Adrenal gland (tissue), 12 donors: ENCODE measurements around the gene TPM4. TPM values are rescaled to one million over a fixed set of nuclear protein-coding genes. Genes with fewer than 3 reads are reported as not detected.

ENCODE experiments used
- DNase-seq, 7 donors: peaks; one replicate each; pipeline ENCODE4 v3.0.0-alpha.2; 2019 to 2020
- H3K27ac ChIP-seq, 5 donors: fragments of 200-600 bp; sonication (generic) in 4 of 5; 1 replicate in 3 of 5; 2 replicates in 2 of 5; pipeline versions ENCODE4 v1.5.1 to v1.8.0; 2016 to 2020; ENCODE audit warnings: mild to moderate bottlenecking in 1 of 5
- H3K27me3 ChIP-seq: fragments of 200-600 bp; 2 replicates; pipeline ENCODE4 v1.8.0; 2021
- H3K36me3 ChIP-seq, 2 donors: fragments of 200-600 bp; replicated peaks in 1 of 2; 1 replicate in 1 of 2; 2 replicates in 1 of 2; pipeline versions ENCODE4 v1.5.1 to v1.8.0; 2018 to 2022
- H3K4me1 ChIP-seq, 2 donors: fragments of 200-600 bp; replicated peaks in 1 of 2; 1 replicate in 1 of 2; 2 replicates in 1 of 2; pipeline versions ENCODE4 v1.5.1 to v1.8.0; 2018 to 2021
- H3K4me3 ChIP-seq, 4 donors: fragments of 200-600 bp; sonication (generic) in 3 of 4; one replicate each; pipeline ENCODE4 v1.5.1; 2016 to 2018
- H3K9me3 ChIP-seq, 3 donors: fragments of 200-600 bp; sonication (generic) in 1 of 3; replicated peaks in 1 of 3; 1 replicate in 2 of 3; 2 replicates in 1 of 3; pipeline versions ENCODE4 v1.5.1 to v1.8.0; 2016 to 2021
- POLR2A ChIP-seq, 2 donors: fragments of 450-650 bp; IDR thresholded peaks; one replicate each; pipeline ENCODE4 v1.6.1; 2017; ENCODE audit warnings: antibody characterized with exemption in 2 of 2, mild to moderate bottlenecking in 2 of 2, moderate library complexity in 1 of 2
- WGBS, 4 donors: extraction: QIAGEN DNeasy Blood & Tissue Kit in 2 of 4; methylation state at CpG; one replicate each; pipeline versions ENCODE4 v1.1.5 to v1.1.7; 2013 to 2017; 5-methylcytosine and 5-hydroxymethylcytosine counted together
- intact Hi-C, 2 donors: fragments of 100-400 bp; cut with DNase I; formaldehyde crosslinking; loops; one replicate each; pipeline versions ENCODE4 v1.14.1 to v1.15.0; 2022 to 2023
- polyA plus RNA-seq, 3 donors: library from polyadenylated mRNA; stranded (reverse); fragments of 200-250 nt in 2 of 3; fragments of 350-450 nt in 1 of 3; fragmentation: Illumina TruSeq in 1 of 3; extraction: RNeasy Lipid Tissue Mini Kit (QIAGEN cat#74804) in 1 of 3; gene quantifications; one replicate each; pipeline ENCODE4 v1.2.3, GENCODE V29; 2013 to 2014
- total RNA-seq, 9 donors: library from RNA; depleted of rRNA in 4 of 9; stranded (reverse); fragments of >200 nt in 4 of 9; fragments of 120-200 nt in 1 of 9; fragmentation: NEBNext Ultra II Directional in 1 of 9; extraction: Animal tissue kit (Norgen Biotek cat#: 25700) in 1 of 9; gene quantifications; one replicate each; pipeline versions ENCODE4 v1.1.0 to v1.2.4, GENCODE V29; 2013 to 2023
- TF ChIP-seq, protein P1 (sequence below), 6 experiments: fragments of 450-650 bp in 4 of 6; fragments of 200-600 bp in 2 of 6; sonication (generic) in 1 of 6; IDR thresholded peaks; 1 replicate in 5 of 6; 2 replicates in 1 of 6; pipeline versions ENCODE4 v1.5.1 to v1.8.0; 2016 to 2021; ENCODE audit warnings: antibody characterized with exemption in 6 of 6, mild to moderate bottlenecking in 2 of 6, moderate library complexity in 1 of 6
- donor health status: healthy with polysubstance abuse.
- donor health status: Bipolar disorder and iron deficiency.
- donor health status: DM: yes; HTN: yes; CAD: no.
- donor health status: DM: no; HTN: no; CAD: no.
- donor health status: DM: no; HTN: no; CAD: no.
- donor health status: DM: yes; HTN: yes; CAD: no.

Gene TPM4
- total and polyA plus RNA-seq, 12 donors, result 111 to 294 (median 204) TPM

DNA sequence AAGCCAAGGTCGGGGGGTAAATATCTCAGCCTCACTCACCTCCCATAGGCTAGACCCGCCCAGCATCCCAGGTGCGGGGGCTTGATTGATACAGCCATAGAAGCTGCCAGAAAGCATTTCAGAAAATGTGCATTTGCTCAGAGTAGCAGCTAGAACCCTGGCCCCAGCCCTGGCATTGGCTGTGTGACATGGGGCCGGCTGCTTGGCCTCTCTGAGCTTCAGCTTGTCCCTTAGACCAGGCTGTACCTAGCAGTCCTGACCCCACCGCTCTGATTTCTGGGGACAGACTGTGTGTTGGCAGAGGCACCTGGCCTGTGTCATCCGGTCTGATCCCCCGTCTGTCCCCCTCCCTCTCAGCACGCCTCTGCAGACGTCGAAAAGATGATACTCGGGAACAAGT is 50.8 kb downstream of the TPM4 start:
- intact Hi-C loops, result no loop called here

DNA sequence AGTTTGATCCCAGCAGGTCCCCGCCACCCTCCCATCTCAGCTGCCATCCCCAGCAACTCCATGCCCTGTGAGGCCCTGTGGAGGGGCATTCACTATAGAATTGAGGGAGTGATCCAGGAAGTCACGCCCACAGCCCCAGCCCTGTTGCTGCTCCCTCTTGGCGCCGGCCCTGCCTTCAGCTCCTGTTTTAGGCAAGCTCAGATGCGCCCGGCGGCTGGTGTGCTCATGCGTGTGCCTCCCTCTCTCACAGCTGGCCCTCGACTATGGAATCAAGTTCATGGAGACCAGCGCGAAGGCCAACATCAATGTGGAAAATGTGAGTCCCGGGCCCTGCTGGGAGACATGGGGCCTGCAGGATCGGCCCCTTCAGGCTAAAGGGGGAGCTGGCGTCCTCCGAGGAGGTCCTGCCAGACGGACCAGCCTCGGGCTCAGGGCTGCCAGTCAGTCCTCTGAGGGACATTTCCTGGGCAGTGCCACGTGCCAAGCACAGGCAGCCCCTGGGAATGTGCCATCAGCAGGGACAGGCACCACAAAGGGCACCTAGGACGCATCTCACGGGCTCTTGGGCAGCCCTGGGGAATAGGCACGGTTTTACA is 51.6 kb downstream of the TPM4 start:
- Histone ChIP-seq H3K27ac (no peak overlapping the region), H3K36me3 (peaks cover 0 to 81% of the 10 kb centered on the region in 2 donors), H3K27me3 (no peaks in the 10 kb centered on the region), H3K9me3 (no peaks in the 10 kb centered on the region), H3K4me3 (no peak overlapping the region), H3K4me1 (no peaks in the 10 kb centered on the region)
- no peak for DNase-seq
- 92 to 94% (median 94%) methylated on average over 12 to 21 of the region's 21 CpGs for WGBS, 4 donors
- intact Hi-C loops, result no loop called here
- TF ChIP-seq POLR2A (IDR thresholded peaks at IDR 0.05), result no peak
- TF ChIP-seq, protein P1, sequence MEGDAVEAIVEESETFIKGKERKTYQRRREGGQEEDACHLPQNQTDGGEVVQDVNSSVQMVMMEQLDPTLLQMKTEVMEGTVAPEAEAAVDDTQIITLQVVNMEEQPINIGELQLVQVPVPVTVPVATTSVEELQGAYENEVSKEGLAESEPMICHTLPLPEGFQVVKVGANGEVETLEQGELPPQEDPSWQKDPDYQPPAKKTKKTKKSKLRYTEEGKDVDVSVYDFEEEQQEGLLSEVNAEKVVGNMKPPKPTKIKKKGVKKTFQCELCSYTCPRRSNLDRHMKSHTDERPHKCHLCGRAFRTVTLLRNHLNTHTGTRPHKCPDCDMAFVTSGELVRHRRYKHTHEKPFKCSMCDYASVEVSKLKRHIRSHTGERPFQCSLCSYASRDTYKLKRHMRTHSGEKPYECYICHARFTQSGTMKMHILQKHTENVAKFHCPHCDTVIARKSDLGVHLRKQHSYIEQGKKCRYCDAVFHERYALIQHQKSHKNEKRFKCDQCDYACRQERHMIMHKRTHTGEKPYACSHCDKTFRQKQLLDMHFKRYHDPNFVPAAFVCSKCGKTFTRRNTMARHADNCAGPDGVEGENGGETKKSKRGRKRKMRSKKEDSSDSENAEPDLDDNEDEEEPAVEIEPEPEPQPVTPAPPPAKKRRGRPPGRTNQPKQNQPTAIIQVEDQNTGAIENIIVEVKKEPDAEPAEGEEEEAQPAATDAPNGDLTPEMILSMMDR (IDR thresholded peaks at IDR 0.05), result no peak

More for the DNA sequence above, 50.8 kb downstream of the TPM4 start:
- H3K27me3 ChIP-seq, result no peaks in the 10 kb centered on the region
- no peak for DNase-seq
- H3K27ac ChIP-seq, result no peak overlapping the region
- H3K4me3 ChIP-seq, result no peak overlapping the region
- H3K36me3 ChIP-seq, result peaks cover 0 to 81% of the 10 kb centered on the region in 2 donors
- H3K9me3 ChIP-seq, result no peaks in the 10 kb centered on the region
- no peaks in the 10 kb centered on the region for H3K4me1 ChIP-seq
- TF ChIP-seq POLR2A (IDR thresholded peaks at IDR 0.05), result no peak
- TF ChIP-seq, protein P1 (IDR thresholded peaks at IDR 0.05), result no peak
- WGBS, 4 donors, result 86 to 91% (median 90%) methylated on average over 10 to 11 of the region's 11 CpGs

DNA sequence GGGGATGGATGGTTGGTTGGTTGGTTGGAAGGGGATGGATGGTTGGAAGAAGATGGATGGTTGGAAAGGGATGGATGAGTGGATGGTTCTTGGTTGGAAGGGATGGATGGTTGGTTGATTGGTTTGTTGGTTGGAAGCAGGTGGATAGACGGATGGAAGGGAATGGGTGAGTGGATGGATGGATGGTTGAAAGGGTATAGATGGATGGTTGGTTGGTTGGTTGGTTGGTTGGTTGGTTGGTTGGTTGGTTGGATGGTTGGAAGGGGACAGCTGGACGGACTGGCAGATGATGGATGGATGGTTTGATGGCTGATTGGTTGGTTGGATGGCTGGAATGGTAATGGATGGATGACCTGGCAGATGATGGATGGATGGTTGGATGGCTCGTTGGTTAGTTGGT is 55.4 kb downstream of the TPM4 start:
- no peak for DNase-seq
- Histone ChIP-seq H3K27me3 (no peaks in the 10 kb centered on the region), H3K4me1 (peaks cover 0 to 5% of the 10 kb centered on the region in 2 donors), H3K27ac (no peak overlapping the region), H3K36me3 (peaks cover 0 to 63% of the 10 kb centered on the region in 2 donors), H3K9me3 (no peaks in the 10 kb centered on the region), H3K4me3 (no peak overlapping the region)
- WGBS, 4 donors, result 85 to 99% (median 97%) methylated on average over 3 of the region's 3 CpGs
- TF ChIP-seq POLR2A (IDR thresholded peaks at IDR 0.05), result no peak
- TF ChIP-seq, protein P1 (IDR thresholded peaks at IDR 0.05), result no peak
- intact Hi-C loops, result no loop called here

GRCh38 chr19:16133818-16134217 is 57.5 kb downstream of the TPM4 start:
- no peaks in the 10 kb centered on the region for H3K9me3 ChIP-seq
- H3K4me1 ChIP-seq, result peaks cover 0 to 6% of the 10 kb centered on the region in 2 donors
- H3K27ac ChIP-seq, result no peak overlapping the region
- no peak overlapping the region for H3K4me3 ChIP-seq
- no peak for DNase-seq
- WGBS, 4 donors, result 95 to 100% (median 99%) methylated on average over 1 to 4 of the region's 4 CpGs
- intact Hi-C loops, result no loop called here
- peaks cover 0 to 42% of the 10 kb centered on the region in 2 donors for H3K36me3 ChIP-seq
- no peaks in the 10 kb centered on the region for H3K27me3 ChIP-seq
- no peak for TF ChIP-seq POLR2A (IDR thresholded peaks at IDR 0.05)
- TF ChIP-seq, protein P1 (IDR thresholded peaks at IDR 0.05), result no peak
